CD4-positive, alpha-beta T cell treated with Interleukin-4 for 1 hour (primary cell): Measurements from ENCODE around the gene PNCK.

ENCODE experiments used
- DNase-seq, 2 donors: peaks; one replicate each; pipeline ENCODE4 v3.0.0-alpha.2; 2020 to 2022

PNCK gene

DNA sequence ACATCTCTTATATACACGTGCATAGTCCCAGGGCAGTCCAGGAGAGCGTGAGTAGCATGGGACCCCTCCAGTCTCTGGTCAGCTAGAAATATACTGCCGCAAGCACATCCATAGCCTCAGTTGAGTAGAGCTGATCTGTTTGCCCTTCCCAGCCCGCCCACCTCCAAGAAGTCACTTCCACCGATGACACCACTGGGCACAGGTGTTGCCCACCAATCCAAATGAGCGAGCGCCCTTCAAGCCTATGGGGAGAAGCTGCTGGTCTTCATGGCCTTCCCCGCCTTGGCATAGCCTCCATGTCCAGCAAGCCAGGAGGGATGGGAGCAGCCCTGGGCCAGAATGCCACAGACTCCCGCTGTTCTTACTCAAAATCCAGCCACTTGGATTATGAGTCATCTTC, 16.5 kb downstream of the PNCK start:
- no peak for DNase-seq

DNA sequence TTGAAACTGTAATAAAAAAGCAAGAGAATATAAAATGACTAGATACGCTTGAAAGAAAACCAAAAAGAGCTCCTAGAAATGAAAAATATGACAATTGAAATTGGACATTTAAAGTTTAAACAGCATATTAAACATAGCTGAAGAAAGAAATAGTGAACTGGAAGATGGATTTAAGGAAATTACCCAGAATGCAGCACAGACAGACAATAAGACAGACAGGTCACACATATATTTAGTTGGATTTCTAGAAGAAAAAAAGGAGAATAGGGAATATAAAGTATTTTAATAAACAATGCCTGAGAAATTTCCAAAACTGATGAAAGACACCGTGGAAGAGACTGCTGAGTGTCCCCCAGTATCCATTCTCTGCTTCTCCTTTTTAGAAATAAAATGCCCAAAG, 20.1 kb downstream of the PNCK start:
- DNase-seq = no peak

DNA sequence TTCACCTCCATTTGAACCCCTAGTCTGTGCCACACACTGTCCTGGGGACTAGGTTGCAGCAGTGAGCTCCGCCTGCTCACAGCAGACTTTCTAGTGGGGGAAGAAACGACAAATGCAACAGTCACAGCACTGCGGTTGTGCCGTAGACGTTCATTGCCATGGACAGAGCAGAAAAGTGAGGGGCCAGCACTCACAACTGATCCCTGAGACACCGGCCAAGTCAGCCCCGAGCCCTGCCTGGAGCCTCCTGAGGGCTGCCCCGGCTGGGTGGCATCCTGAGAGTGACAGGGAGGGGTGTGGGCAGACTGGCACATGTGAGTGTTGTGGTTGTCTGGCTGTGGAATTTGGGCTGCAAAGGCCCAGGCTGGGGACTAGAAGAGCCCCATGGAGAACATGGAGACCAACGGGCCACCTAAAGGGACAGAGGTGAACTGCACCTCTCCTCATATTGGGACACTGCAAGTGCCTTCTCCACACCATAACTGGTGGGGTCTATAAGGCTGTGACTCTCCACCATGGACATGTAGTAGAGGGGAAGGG, 22.0 kb downstream of the PNCK start:
- DNase-seq = no peak

DNA sequence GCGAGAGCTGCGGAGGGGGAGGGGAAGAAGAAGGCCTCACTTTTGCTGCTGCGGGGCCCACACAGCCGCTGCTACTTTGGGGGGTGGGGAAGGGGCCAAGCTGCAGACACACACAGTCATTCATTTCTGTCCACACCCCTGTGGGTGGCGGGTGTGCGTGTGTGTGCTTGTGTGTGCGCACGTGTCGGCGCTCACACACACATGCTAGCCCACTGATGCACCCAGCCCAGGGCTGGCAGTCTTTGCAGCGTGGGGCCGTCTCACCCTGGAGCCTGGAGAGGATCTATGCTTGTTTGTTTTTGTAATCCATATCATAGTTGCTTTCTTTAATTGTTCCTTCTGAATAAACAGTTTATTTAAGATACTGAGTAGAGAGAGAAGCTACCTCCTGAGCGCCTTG, 22.7 kb downstream of the PNCK start:
- no peak for DNase-seq

DNA sequence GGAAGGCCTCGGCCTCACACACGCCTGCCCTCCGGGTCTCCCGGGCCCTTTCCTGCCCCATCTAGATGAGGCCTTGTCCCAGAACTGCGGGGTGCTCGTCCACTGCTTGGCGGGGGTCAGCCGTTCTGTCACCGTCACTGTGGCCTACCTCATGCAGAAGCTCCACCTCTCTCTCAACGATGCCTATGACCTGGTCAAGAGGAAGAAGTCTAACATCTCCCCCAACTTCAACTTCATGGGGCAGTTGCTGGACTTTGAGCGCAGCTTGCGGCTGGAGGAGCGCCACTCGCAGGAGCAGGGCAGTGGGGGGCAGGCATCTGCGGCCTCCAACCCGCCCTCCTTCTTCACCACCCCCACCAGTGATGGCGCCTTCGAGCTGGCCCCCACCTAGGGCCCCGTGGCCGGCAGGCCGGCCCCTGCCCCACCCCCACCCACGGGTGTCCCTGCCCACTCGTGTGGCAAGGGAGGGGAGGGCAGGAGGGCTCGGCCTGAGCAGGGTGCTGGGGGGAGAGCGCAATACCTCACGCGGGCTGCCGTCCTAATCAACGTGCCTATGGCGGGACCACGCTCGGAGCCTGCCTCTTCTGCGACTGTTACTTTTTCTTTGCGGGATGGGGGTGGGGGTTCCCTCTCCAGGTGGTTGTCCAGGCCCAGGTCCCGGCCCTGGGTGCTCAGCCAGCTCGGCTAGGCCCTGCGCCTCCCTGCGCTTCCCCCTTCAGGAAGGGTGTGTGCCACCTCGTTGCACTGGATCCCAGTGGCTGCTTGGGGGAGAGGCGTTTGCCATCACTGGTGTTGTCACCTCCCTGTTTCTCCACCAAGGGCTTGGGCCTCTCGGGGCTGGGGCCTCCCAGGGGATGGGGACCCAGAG, 23.5 kb downstream of the PNCK start:
- DNase-seq = no peak

DNA sequence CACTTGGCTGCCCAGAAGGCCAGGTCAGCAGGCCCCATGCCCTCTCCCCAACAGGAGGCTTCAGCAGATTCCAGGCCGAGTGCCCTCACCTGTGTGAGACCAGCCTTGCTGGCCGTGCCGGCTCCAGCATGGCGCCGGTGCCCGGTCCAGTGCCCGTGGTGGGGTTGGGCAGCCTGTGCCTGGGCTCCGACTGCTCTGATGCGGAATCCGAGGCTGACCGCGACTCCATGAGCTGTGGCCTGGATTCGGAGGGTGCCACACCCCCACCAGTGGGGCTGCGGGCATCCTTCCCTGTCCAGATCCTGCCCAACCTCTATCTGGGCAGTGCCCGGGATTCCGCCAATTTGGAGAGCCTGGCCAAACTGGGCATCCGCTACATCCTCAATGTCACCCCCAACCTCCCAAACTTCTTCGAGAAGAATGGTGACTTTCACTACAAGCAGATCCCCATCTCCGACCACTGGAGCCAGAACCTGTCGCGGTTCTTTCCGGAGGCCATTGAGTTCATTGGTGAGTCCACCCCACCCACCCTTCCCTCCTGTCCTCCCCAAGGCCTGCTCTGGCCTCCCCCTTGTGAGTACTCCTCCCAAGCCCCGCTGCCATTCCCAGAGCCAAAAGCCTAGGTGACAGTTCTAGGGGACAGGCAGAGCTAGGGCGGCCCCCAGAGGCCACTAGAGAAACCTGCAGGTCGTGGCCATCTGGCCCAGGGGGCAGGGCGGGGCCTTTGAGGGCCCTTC, 24.3 kb downstream of the PNCK start:
- DNase-seq = peak; percentile 32 to 40

DNA sequence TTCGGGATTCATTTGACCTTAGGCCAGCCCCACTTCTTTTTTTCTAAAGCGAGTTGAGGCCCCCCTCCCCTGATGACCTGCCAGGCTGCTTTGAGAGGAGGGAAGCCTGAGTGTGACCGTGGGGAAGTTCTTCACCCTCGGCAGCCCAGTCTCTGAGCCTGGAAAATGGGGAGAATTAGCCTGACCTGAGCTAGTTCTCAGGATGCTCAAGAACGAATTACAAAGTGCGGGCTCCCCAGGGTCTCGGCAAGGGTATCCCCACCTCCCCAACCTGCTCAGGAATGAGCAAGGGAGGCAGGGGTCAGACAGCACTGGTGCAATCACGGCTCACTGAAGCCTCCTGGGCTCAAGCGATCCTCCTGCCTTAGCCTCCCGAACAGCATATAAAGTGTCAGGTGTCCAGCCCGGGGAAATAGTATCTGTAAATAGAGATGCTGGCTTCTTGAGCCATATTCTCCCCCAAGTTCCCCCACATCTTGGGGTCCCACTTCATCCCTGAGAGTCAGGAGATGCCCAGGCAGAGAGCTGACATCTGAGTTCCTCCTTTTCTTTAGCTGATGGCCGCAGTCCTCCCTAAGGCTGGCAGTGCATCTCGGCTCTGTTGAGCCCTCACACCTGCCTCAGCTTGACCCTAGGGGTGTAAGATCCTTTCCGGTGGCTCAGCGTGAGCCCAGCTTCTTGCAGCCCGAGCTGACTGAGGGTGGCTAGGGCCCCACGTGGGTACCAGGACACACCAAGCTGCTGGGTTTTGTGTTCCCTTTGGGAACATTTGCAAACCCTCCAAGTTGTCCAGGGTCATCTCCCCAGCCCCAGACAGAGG, 25.0 kb downstream of the PNCK start:
- DNase-seq = peak in 1 of 2 donors; percentile 3

DNA sequence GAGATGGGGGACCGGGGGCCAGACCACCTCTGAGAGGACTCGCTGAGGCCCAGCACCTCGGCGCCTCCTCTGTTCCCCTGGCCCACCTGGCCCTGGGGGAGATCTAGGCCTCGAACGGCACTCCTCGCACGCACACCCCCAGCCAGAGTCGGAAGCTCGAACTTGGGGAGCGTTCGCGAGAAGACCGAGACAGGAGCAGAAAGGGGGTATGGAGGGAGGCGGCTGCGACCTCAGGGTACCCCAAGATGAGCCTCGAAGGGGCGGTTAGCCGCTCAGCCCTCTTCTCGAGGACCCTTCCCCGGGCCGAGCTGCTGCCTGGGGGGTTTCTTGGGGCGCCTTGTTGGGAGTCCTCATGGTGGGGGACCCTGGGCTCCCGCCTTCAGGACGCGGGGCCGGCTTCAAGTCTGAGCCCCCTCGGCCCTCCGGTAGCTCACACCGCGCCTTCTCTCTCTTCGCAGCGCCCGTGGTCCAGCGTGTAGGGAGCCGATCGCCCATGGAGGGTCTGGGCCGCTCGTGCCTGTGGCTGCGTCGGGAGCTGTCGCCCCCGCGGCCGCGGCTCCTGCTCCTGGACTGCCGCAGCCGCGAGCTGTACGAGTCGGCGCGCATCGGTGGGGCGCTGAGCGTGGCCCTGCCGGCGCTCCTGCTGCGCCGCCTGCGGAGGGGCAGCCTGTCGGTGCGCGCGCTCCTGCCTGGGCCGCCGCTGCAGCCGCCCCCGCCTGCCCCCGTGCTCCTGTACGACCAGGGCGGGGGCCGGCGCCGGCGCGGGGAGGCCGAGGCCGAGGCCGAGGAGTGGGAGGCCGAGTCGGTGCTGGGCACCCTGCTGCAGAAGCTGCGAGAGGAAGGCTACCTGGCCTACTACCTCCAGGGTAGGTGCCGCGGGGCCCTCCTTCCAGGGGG, 25.9 kb downstream of the PNCK start:
- peak in 1 of 2 donors; percentile 8 for DNase-seq

DNA sequence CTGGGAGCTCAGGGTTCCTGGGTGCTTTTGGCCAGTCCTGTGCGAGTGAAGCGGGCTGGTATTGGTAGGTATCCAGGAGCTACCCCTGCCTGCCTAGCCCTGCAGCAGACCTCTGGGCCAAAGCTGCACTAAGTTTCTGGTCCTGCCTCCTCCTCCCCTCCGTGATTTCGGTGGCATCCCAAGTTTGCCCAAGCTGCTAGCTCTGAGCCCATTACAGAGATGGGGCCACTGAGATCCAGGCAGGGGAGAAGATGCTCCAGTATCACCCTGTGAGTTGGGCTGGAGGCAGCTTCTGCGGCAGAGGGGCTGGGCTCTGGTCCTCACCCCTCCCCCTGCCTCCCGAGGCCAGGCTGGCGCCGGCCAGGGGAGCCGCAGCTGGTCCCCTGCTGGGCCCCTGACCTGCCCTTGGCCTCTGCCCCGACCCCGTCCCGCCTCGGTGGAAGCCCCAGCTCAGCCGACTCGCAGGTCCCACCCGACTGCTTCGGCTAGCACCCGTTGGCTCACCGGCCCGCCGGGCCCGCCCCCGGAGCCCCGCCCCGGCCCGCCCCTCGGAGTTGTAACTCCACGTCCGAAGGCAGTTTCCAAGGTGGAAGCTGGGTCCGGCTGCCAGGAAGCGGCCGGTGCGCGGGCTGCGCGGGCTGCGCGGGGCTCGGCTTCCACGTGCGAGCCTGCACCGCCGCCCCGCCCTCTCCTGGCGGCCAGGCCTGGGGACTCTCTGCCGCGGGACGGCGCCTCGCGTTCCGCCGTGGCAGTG, 26.8 kb downstream of the PNCK start, which contains the start of gene DUSP9:
TSS of gene DUSP9 (plus strand) at position 584 of the 754 bp plus-strand sequence. CDS start 751 bp downstream, outside the sequence.
- peak in 1 of 2 donors; percentile 11 for DNase-seq

DNA sequence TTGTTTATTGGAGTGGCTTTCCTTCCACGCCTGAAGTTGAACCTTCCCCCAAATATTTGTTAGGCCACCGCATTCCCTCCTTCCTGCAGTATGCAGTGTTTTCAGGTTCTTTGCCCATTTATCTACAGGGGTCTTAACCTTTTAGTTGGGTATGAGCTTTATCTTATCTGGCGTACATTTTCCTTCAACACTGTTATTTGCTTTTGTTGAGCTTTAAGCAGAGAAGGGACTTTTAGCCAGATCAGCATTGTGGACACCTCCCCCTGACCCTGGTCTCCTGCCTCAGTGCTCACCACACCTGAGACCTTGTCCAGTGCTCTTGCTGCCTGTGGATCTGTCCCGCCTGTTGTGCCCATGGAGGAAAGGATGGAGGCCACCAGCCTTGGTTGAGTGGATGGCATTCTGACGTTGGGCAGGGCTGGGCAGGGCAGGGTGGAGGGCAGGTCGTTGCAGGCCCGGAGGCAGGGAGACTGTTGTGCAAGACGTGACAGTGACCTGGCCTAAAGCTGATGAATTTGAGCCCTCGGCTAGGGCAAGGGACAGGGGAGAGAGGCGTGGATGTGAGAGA, 27.6 kb downstream of the PNCK start:
- no peak for DNase-seq

DNA sequence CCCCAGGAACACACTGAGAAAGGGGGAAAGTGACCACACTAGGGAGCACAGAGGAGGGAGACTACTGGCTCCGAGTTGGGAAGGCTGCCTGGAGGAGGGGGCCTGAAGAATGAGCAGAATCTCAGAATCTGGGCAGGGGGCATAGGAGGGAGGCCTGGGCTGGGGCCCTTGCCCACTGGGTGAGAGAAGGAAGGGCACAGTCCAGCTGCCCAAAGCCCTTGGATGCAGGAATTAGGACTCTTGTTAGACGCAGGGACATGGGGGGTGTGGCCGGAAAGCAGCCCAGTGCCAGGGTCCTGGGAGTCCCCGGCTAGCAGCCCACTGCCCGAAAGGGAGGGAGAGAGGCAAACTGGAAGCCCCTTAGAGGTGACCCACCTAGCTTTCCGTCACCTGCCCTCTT, 28.5 kb downstream of the PNCK start:
- no peak for DNase-seq

DNA sequence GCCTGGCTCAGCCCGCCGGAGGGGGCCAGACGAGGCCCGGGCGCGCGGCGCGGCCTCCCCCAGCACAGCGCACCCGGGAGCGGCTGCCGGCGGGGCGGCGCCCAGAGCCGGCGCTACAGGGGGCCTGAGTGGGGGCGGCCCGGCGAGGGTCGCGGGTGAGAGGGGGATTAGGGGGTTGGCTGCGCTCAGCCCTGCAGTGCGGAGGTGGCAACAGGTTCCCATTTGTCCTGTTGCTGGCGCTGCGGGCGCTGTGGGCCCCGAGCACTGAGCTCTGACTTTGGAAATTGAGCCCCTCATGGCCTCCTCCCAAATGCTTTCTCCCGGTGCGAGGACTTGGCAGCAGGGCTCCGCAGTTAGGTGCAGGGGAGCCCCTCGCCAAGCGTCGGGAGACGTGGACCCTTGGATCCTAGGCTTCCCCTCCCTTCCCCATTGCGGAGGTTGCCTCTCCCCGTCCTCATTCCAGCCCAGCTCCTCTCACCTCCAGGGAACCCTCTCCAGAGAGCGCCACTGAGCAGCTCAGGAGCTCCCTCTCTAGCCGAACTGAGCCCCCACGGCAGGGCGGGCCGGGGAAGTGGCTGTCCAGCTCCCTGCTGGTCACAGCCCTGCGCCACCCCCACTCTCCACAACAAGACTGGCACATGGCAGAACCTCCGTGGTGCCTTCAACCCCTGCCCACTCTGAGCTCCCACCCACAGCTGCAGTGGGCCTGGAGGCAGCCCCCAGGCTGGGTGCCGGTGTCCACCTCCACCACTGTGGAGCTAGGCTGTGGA, 29.1 kb downstream of the PNCK start:
- no peak for DNase-seq

DNA sequence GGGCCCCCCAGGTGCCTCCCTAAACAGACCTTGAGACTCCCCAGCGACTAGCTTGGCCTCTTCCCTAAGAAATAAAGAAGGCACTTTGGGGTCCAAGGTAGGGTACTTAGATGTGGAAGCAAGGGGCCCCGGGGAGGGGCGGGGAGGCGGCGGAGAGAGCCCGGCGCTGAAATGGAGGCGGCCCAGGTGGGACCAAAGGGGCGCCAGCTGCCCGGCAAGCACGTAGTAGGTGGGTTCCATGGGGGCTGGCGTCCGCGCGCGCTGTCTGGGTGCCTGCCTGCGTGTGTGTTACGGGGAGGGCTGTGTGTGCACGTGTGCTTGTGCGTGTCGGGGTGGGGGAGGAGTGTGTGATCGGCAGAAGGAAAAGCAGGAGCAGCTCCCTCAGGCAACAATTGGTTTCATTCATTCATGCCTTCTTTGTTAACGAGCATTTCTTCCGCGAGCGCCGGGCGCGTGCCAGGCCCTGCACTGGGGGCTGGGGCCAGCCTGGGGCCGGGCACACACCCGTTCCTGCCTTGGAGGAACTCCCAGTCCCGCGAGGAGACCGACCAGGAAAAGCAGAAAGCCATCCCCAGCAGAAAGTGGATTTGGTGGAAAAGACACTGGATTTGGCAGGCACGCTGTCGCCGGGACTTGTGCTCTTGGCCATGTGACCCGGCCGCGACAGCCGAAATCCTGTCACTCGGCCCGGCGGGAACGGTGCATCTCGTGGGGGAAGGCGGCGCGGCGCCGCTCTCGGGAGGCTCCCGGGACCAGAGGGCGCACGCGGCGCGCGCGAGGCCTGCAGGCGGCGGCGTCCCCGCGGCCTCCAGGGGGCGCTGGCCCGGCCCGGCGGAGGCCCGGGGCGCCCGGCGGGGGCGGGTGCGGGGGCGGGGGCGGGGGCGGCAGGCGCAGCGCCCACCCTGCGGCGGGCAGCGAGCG, 29.9 kb downstream of the PNCK start:
- DNase-seq = no peak

DNA sequence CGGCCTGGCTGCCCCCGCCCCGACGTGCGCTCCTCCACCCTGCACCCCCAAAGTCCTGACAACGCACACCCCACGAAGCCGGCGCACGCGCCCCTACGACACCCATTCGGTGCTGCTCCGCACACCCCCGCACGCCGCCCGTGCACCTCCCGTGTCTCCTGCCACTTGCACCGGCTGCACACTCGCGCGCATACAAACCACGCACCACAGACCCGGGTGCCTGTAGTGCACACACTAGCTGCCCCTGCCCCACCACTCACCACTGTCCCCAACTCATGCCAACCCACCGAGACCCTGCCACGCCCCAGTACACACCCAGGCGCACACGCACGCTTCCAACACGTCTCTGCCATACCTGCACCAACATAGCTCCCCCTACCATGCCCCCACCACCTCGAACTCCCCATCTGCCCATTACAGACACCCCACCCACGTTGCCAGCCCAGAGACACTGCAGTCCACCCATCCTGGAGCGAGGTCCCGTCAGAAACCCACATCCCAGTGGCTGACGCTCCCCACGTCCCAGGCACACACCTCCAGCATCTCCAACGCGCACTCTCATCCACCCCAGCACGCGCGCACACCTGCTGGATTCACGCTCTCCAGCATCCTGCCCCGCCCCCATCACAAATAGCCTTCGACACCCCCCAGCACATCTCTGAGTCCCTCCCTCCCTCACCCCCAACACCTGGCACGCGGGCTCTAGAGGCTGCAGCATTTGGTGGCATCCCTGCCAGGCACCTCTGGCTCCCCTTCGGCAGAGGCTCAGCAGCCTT, 30.8 kb downstream of the PNCK start:
- DNase-seq = no peak

DNA sequence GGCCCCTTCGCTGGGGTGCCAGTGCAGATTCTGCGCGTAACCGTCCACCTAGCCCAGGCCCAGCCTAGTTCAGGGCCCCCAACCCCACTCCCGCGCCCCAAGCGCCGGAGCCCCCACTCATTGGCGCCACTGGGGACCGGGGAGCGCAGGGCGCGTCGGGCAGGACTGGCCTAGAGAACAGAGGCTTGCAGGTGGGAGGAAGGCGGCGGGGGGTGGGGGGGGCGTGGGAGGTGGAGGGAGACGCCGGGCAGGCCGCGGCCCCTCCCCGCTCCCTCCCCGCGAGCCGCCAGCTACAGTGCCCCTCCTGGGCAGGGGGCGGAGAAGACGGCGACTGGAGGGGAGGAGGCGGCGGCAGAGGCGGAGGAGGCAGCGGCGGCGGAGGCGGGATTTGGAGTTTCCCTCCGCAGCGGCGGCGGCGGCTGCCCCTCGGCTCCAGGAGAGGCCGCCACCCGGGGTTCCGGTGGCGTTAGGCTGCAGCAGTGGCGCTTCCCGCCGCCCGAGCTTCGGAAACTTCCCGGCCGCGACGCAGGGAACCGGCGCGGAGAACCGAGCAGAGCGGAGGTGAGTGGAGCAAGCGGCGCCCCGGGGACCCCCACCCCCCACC, 31.5 kb downstream of the PNCK start:
- no peak for DNase-seq

DNA sequence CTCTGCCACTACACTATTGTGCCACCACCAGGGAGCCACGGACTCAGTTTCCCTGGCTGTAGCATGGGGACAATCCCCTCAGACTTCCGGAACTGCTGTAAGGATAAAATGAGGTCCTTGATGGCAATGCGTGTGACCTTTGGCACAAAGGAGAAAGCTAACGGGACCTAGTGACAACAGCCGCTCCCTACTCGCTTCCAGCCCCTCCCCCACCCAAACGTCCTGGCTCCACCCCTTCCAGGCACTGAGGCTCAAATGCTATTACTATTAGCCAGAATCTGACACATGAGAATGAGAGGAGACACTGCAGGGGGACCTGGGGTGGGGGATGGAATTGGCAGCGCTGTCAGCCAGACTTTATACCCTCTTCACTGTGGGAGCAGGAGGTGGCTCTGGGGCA, 32.0 kb downstream of the PNCK start:
- no peak for DNase-seq
